Activated CD8-positive, alpha-beta memory T cell treated with anti-CD3 and anti-CD28 coated beads, Interleukin-2, amount 10 ng/mL, durations not matched to agents 7 days and 5 days (primary cell): ENCODE measurements around the gene KCNMB3. TPM values are rescaled to one million over a fixed set of nuclear protein-coding genes. Genes with fewer than 3 reads are reported as not detected.

Experiments used
- ATAC-seq: fragments of 150-1000 bp; cut with Tn5 transposase; one replicate; pipeline ENCODE4 v1.10.0; 2021; ENCODE audit warnings: moderate library complexity
- CTCF ChIA-PET: fragments of 350-600 bp; sonication (Branson Sonifier 250); formaldehyde crosslinking; loops from one replicate; lab custom pipeline; 2021; ENCODE audit warnings: antibody characterized with exemption; lab: Charles Lee
- DNase-seq: peaks from one replicate; pipeline ENCODE4 v3.0.0-alpha.2; 2020
- H3K27ac Mint-ChIP-seq: one replicate; pipeline ENCODE4 v1.8.0; 2021; ENCODE audit warnings: mild to moderate bottlenecking, mixed read lengths
- H3K27me3 Mint-ChIP-seq: one replicate; pipeline ENCODE4 v1.8.0; 2021; ENCODE audit warnings: mixed read lengths
- H3K36me3 Mint-ChIP-seq: one replicate; pipeline ENCODE4 v1.8.0; 2021; ENCODE audit warnings: mild to moderate bottlenecking, mixed read lengths
- H3K4me1 Mint-ChIP-seq: one replicate; pipeline ENCODE4 v1.8.0; 2021; ENCODE audit warnings: mixed read lengths
- H3K4me3 Mint-ChIP-seq: one replicate; pipeline ENCODE4 v1.8.0; 2021; ENCODE audit warnings: mild to moderate bottlenecking, moderate library complexity, mixed read lengths
- H3K9me3 Mint-ChIP-seq: one replicate; pipeline ENCODE4 v1.8.0; 2022; ENCODE audit warnings: low read depth, mixed read lengths
- total RNA-seq, 2 experiments: library from RNA; stranded (reverse); gene quantifications; one replicate each; pipeline ENCODE4 v1.2.3, GENCODE V29; 2021

The KCNMB3 gene, protein sequence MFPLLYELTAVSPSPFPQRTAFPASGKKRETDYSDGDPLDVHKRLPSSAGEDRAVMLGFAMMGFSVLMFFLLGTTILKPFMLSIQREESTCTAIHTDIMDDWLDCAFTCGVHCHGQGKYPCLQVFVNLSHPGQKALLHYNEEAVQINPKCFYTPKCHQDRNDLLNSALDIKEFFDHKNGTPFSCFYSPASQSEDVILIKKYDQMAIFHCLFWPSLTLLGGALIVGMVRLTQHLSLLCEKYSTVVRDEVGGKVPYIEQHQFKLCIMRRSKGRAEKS
- 1 to 10 TPM; 1.4 TPM for total RNA-seq

- peaks cover 6% of the 10 kb centered on the region for H3K36me3 Mint-ChIP-seq
- no peak within 1 kb of the TSS for H3K4me3 Mint-ChIP-seq
- CTCF ChIA-PET: no interaction called here
- H3K9me3 Mint-ChIP-seq: no peaks in the 10 kb centered on the region
- no peak within 1 kb of the TSS for H3K27ac Mint-ChIP-seq
- no peaks in the 10 kb centered on the region for H3K4me1 Mint-ChIP-seq
- no peak for DNase-seq
- no peaks in the 10 kb centered on the region for H3K27me3 Mint-ChIP-seq
- no peak for ATAC-seq
Observed at GRCh38 chr3:179250803-179251476, at the start of gene KCNMB3. Gene KCNMB3, minus strand, starts transcription at chr3:179251114. Its CDS starts 124 bp downstream, at chr3:179250990.

DNA sequence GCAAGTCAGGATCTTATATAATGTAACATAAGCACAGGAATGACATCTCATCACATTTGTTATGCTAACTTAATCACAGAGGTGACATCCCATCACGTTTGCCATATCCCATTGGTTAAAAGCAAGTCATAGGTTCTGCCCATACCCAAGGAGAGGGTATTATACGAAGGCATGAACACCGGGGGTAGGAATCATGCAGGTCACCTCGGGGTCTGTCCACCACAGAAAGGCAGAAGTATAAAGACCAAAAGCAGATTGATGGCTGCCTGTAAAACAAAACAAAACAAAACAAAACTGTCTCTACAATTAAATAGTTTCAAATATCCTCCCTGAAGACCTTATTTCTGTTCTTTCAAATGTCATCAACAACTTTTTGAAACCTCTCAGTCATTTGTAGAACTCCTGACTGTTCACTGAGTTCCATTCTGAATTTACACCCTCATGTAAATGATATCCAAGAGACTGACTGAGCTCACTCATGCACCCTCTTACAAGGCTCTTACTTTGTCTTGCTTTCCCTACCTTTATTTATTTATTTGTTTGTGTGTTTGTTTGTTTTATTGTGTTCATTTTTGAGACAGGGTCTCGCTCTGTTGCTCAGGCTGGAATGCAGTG, 49.2 kb upstream of the KCNMB3 start:
- no peaks in the 10 kb centered on the region for H3K9me3 Mint-ChIP-seq
- no peak overlapping the region for H3K27ac Mint-ChIP-seq
- no peak for ATAC-seq
- no peak overlapping the region for H3K4me3 Mint-ChIP-seq
- peaks cover 2% of the 10 kb centered on the region for H3K4me1 Mint-ChIP-seq
- no peak for DNase-seq
- no peaks in the 10 kb centered on the region for H3K36me3 Mint-ChIP-seq
- CTCF ChIA-PET: no interaction called here
- H3K27me3 Mint-ChIP-seq: peaks cover 19% of the 10 kb centered on the region

DNA sequence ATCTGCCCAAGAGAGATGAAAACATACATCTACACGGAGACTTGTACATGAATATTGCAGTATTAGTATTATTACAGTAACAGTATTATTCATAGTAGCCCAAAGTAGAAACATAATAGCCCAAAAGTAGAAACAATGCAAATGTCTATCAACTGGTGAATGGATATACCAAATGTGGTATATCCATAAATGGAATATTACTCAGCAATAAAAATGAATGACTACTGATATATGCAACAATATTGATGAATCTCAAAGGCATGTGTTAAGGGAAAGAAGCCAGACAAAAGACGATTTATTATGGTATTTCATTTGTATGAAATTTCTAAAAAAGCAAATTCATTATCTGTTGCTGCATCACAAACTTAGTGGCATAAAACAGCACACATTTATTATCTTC, 48.4 kb upstream of the KCNMB3 start:
- peaks cover 23% of the 10 kb centered on the region for H3K27me3 Mint-ChIP-seq

GRCh38 chr3:179297971-179298725, 47.2 kb upstream of the KCNMB3 start:
- CTCF ChIA-PET: no interaction called here
- Mint-ChIP-seq H3K27me3 (peaks cover 25% of the 10 kb centered on the region), H3K4me3 (no peak overlapping the region), H3K27ac (no peak overlapping the region), H3K4me1 (peaks cover 2% of the 10 kb centered on the region), H3K9me3 (no peaks in the 10 kb centered on the region), H3K36me3 (no peaks in the 10 kb centered on the region)
- no peak for ATAC-seq
- DNase-seq: no peak

More for the DNA sequence above, 48.4 kb upstream of the KCNMB3 start:
- ATAC-seq (no peak), DNase-seq (no peak)
- Mint-ChIP-seq H3K4me1 (peaks cover 2% of the 10 kb centered on the region), H3K9me3 (no peaks in the 10 kb centered on the region), H3K36me3 (no peaks in the 10 kb centered on the region), H3K27ac (no peak overlapping the region), H3K4me3 (no peak overlapping the region)
- CTCF ChIA-PET: no interaction called here

DNA sequence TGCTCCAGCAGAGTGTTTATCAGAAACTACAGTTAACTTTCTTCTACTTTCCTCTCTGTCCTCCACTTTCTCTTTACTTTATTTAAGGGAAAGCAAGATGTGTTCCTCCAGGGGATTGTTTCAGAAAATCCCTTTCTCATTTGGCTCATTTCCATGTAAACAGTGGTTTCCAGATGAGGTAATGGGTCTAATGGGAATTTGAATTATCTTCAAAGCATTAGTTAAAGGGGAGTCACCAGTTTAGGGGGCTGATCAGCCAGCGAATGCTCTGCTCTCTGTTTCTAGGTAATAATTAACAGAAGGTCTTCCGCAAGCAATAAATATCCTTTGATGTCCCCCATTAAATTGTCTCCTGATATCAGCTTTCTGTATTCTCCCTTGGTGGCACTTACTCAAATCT, 41.5 kb upstream of the KCNMB3 start:
- ATAC-seq (no peak), DNase-seq (no peak)
- Mint-ChIP-seq H3K36me3 (no peaks in the 10 kb centered on the region), H3K27me3 (peaks cover 33% of the 10 kb centered on the region), H3K4me3 (no peak overlapping the region), H3K4me1 (no peaks in the 10 kb centered on the region), H3K27ac (no peak overlapping the region), H3K9me3 (no peaks in the 10 kb centered on the region)
- CTCF ChIA-PET: no interaction called here

GRCh38 chr3:179289295-179289694, 38.4 kb upstream of the KCNMB3 start:
- Mint-ChIP-seq H3K27me3 (peaks cover 17% of the 10 kb centered on the region), H3K4me3 (no peak overlapping the region), H3K4me1 (no peaks in the 10 kb centered on the region), H3K9me3 (no peaks in the 10 kb centered on the region), H3K27ac (no peak overlapping the region), H3K36me3 (no peaks in the 10 kb centered on the region)
- CTCF ChIA-PET: no interaction called here
- no peak for ATAC-seq
- DNase-seq: no peak

GRCh38 chr3:179288845-179289244, 37.9 kb upstream of the KCNMB3 start:
- H3K9me3 Mint-ChIP-seq: no peaks in the 10 kb centered on the region

DNA sequence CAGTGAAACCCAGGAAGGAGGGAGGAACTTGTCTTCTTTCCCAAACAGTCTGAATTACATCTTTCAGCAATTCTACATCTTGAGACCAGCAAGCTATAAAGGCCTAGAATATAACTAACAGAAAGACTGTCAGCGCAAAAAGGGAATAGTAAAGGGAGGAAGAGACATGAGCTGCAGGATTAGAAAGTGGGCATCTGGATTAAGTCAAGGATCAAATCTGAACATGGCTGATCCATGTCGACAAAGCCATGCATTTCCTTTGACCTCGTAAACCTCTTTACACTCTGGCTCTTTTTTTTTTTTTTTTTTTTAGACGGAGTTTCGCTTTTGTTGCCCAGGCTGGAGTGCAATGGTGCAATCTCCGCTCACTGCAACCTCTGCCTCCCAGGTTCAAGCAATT, 35.4 kb upstream of the KCNMB3 start:
- no peak overlapping the region for H3K27ac Mint-ChIP-seq

More at GRCh38 chr3:179288845-179289244, 37.9 kb upstream of the KCNMB3 start:
- H3K36me3 Mint-ChIP-seq: no peaks in the 10 kb centered on the region
- H3K4me1 Mint-ChIP-seq: no peaks in the 10 kb centered on the region
- CTCF ChIA-PET: no interaction called here
- ATAC-seq (no peak), DNase-seq (no peak)
- H3K4me3 Mint-ChIP-seq: no peak overlapping the region
- peaks cover 22% of the 10 kb centered on the region for H3K27me3 Mint-ChIP-seq
- H3K27ac Mint-ChIP-seq: no peak overlapping the region

DNA sequence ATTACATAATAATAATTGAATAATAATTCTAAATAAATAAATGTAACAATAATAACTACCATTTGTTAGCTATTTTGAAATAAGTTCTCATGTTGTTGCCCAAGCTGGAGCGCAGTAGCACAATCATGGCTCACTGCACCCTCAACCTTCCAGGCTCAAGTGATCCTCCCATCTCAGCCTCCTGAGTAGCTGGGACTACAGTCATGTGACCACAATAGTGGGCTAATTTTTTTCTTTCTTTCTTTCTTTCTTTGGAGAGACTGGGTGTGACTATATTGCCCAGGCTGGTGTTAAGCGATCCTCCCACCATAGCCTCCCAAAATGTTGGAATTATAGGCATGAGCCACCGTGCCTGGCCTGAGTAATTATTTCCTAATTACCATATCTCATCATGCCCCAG, 30.9 kb upstream of the KCNMB3 start:
- Mint-ChIP-seq H3K27ac (no peak overlapping the region), H3K9me3 (no peaks in the 10 kb centered on the region), H3K4me3 (no peak overlapping the region), H3K4me1 (no peaks in the 10 kb centered on the region), H3K27me3 (peaks cover 45% of the 10 kb centered on the region), H3K36me3 (no peaks in the 10 kb centered on the region)
- DNase-seq (no peak), ATAC-seq (no peak)
- CTCF ChIA-PET: no interaction called here

More for the DNA sequence above, 35.4 kb upstream of the KCNMB3 start:
- CTCF ChIA-PET: no interaction called here
- no peak for ATAC-seq
- Mint-ChIP-seq H3K4me1 (no peaks in the 10 kb centered on the region), H3K27me3 (peaks cover 27% of the 10 kb centered on the region), H3K36me3 (no peaks in the 10 kb centered on the region), H3K9me3 (no peaks in the 10 kb centered on the region), H3K4me3 (no peak overlapping the region)
- no peak for DNase-seq

- no peak overlapping the region for H3K4me3 Mint-ChIP-seq
- DNase-seq (no peak), ATAC-seq (no peak)
- CTCF ChIA-PET: interaction anchor here (1.1 kb wide), 1 partner anchor 143 kb away, joined by 4 read pairs; no protein-coding TSS in a partner anchor
- H3K36me3 Mint-ChIP-seq: no peaks in the 10 kb centered on the region
- H3K9me3 Mint-ChIP-seq: no peaks in the 10 kb centered on the region
- H3K4me1 Mint-ChIP-seq: no peaks in the 10 kb centered on the region
- peaks cover 53% of the 10 kb centered on the region for H3K27me3 Mint-ChIP-seq
- no peak overlapping the region for H3K27ac Mint-ChIP-seq
Observed at GRCh38 chr3:179279837-179280236, 28.9 kb upstream of the KCNMB3 start.

DNA sequence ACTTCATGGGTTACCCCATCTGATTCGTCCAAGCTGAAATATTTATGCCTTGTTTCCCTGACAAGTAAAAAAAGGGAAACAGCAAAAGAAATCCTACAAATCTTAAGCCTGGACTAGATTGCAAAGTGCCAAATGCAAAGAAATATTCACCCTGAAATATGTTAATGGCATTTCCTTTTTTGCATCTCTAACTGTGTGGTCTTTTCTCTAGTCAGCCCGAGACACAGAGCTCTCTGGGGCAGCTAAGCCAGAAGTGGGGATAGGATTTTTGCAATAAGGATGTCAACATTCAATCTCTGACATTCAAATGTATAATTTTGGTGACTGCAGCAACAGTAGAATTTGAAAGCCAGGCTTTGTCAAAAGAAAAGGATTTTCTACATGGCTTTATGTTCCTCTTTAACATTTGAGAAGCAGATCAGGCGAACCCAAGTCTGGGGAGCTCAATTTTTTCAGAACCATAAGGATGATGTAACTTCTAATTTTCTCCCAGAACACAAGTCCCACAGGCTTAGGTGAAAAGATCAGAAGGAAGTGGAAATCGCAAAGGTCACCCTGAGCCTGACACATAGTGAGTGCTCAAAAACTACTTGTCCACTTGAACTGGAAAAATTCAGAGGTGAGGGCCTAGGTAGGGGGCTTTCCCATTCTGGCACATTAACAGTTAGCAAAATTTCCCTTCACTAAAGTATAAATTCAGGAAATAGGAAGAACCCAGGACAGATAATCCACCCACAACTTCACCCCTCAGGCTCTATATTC, 28.2 kb upstream of the KCNMB3 start:
- Mint-ChIP-seq H3K36me3 (no peaks in the 10 kb centered on the region), H3K27me3 (peaks cover 49% of the 10 kb centered on the region), H3K4me1 (no peaks in the 10 kb centered on the region), H3K4me3 (no peak overlapping the region), H3K9me3 (no peaks in the 10 kb centered on the region), H3K27ac (no peak overlapping the region)
- DNase-seq: no peak
- CTCF ChIA-PET: no interaction called here
- ATAC-seq: no peak

GRCh38 chr3:179278151-179278550, 27.2 kb upstream of the KCNMB3 start:
- no peak overlapping the region for H3K27ac Mint-ChIP-seq
- CTCF ChIA-PET: interaction anchor here (1.2 kb wide), 1 partner anchor 10 kb away, joined by 3 read pairs; no protein-coding TSS in a partner anchor
- DNase-seq (no peak), ATAC-seq (no peak)
- H3K9me3 Mint-ChIP-seq: no peaks in the 10 kb centered on the region
- peaks cover 39% of the 10 kb centered on the region for H3K27me3 Mint-ChIP-seq
- no peaks in the 10 kb centered on the region for H3K4me1 Mint-ChIP-seq
- no peak overlapping the region for H3K4me3 Mint-ChIP-seq
- no peaks in the 10 kb centered on the region for H3K36me3 Mint-ChIP-seq

GRCh38 chr3:179276743-179277142, 25.8 kb upstream of the KCNMB3 start:
- CTCF ChIA-PET: interaction anchor here (1.3 kb wide), 1 partner anchor 14 kb away, joined by 5 read pairs; no protein-coding TSS in a partner anchor
- DNase-seq (no peak), ATAC-seq (no peak)
- Mint-ChIP-seq H3K9me3 (no peaks in the 10 kb centered on the region), H3K4me1 (no peaks in the 10 kb centered on the region), H3K27me3 (peaks cover 30% of the 10 kb centered on the region), H3K27ac (no peak overlapping the region), H3K36me3 (no peaks in the 10 kb centered on the region), H3K4me3 (no peak overlapping the region)
